Activated B cell treated with CpG ODN at 0.5 μM for 24 hours (primary cell): ENCODE data around the gene SYT11. TPM values are rescaled to one million over a fixed set of nuclear protein-coding genes. Genes with fewer than 3 reads are reported as not detected.
A peak's percentile ranks its signal among the peaks of the same experiment; 100 is the strongest.

Source experiments
- ATAC-seq: fragments of 200-7000 bp; cut with Tn5 transposase; one replicate; pipeline ENCODE4 v1.10.0; 2021; ENCODE audit warnings: low read depth, mild to moderate bottlenecking, moderate library complexity
- CTCF ChIA-PET: fragments of 350-600 bp; sonication (Branson Sonifier 250); formaldehyde crosslinking; loops from one replicate; lab custom pipeline; 2021; ENCODE audit warnings: antibody characterized with exemption; lab: Charles Lee
- POLR2A ChIA-PET: fragments of 350-600 bp; sonication (Branson Sonifier 250); formaldehyde crosslinking; loops from one replicate; lab custom pipeline; 2021; ENCODE audit warnings: antibody characterized with exemption; lab: Charles Lee
- DNase-seq: peaks from one replicate; pipeline ENCODE4 v3.0.0; 2022
- H3K27ac Mint-ChIP-seq: one replicate; pipeline ENCODE4 v1.8.0; 2020; ENCODE audit warnings: mixed read lengths
- H3K27me3 Mint-ChIP-seq: one replicate; pipeline ENCODE4 v1.8.0; 2021; ENCODE audit warnings: mixed read lengths
- H3K36me3 Mint-ChIP-seq: one replicate; pipeline ENCODE4 v1.8.0; 2021; ENCODE audit warnings: low read depth, mixed read lengths
- H3K4me1 Mint-ChIP-seq: one replicate; pipeline ENCODE4 v1.8.0; 2021; ENCODE audit warnings: mixed read lengths
- H3K4me3 Mint-ChIP-seq: one replicate; pipeline ENCODE4 v1.8.0; 2020; ENCODE audit warnings: mild to moderate bottlenecking, mixed read lengths
- H3K9me3 Mint-ChIP-seq: one replicate; pipeline ENCODE4 v1.8.0; 2020; ENCODE audit warnings: mixed read lengths
- CTCF ChIP-seq: fragments of 200-600 bp; IDR thresholded peaks from one replicate; pipeline ENCODE4 v1.8.0; 2022; ENCODE audit warnings: antibody characterized with exemption, mild to moderate bottlenecking
- intact Hi-C: fragments of 100-400 bp; cut with micrococcal nuclease; formaldehyde crosslinking; loops from one replicate; pipeline ENCODE4 v1.15.1; 2024
- total RNA-seq: library from RNA; stranded (reverse); gene quantifications from 2 replicates; pipeline ENCODE4 v1.2.3, GENCODE V29; 2022

SYT11 gene
- total RNA-seq, 1 donor from 2014 or later, result 3.7 TPM

GRCh38 chr1:155910621-155911121, 51.3 kb downstream of the SYT11 start:
- Mint-ChIP-seq H3K4me1 (peaks cover 22% of the 10 kb centered on the region), H3K4me3 (peak overlapping the region; percentile 99), H3K36me3 (peaks cover 80% of the 10 kb centered on the region), H3K27me3 (no peaks in the 10 kb centered on the region), H3K27ac (peak overlapping the region; percentile 97), H3K9me3 (no peaks in the 10 kb centered on the region)
- ChIA-PET CTCF (no interaction called here), POLR2A (interaction anchor here (0.5 to 1.2 kb wide), 4 partner anchors 67 to 165 kb away, joined by 3 to 7 read pairs (median 6); partner anchors contain the start of genes ARHGEF2 and UBQLN4)
- no peak for TF ChIP-seq CTCF
- no peak for DNase-seq
- peak; percentile 29 for ATAC-seq
- intact Hi-C loops, result loop anchor here (1.0 to 5.0 kb wide), 5 partner anchors 24 to 142 kb away; partner anchors contain the start of genes ARHGEF2, KHDC4, LAMTOR2 and SYT11

GRCh38 chr1:155911156-155912055, 52.0 kb downstream of the SYT11 start, which contains the start of gene RIT1:
Gene RIT1 (minus strand): TSS chr1:155911349. CDS start chr1:155910761, 588 bp downstream.
- H3K36me3 Mint-ChIP-seq, result peaks cover 82% of the 10 kb centered on the region
- CTCF ChIA-PET, result no interaction called here
- ATAC-seq (peak; percentile 97), DNase-seq (peak; percentile 74)
- intact Hi-C loops, result loop anchor here (1.0 to 5.0 kb wide), 5 partner anchors 23 to 141 kb away; partner anchors contain the start of genes ARHGEF2, KHDC4, LAMTOR2 and SYT11
- POLR2A ChIA-PET, result interaction anchor here (0.5 to 1.7 kb wide), 6 partner anchors 19 to 166 kb away, joined by 3 to 17 read pairs (median 6); partner anchors contain the start of genes ARHGEF2, KHDC4 and UBQLN4
- H3K9me3 Mint-ChIP-seq, result no peaks in the 10 kb centered on the region
- no peak for TF ChIP-seq CTCF
- H3K27ac Mint-ChIP-seq, result peak within 1 kb of the TSS; percentile 97
- H3K27me3 Mint-ChIP-seq, result no peaks in the 10 kb centered on the region
- peak within 1 kb of the TSS; percentile 99 for H3K4me3 Mint-ChIP-seq
- peaks cover 22% of the 10 kb centered on the region for H3K4me1 Mint-ChIP-seq

GRCh38 chr1:155912056-155912536, 52.7 kb downstream of the SYT11 start:
- H3K27me3 Mint-ChIP-seq, result no peaks in the 10 kb centered on the region
- TF ChIP-seq CTCF, result no peak
- intact Hi-C loops, result loop anchor here (5.0 kb wide), 1 partner anchor 140 kb away; the partner anchor contains the start of genes LAMTOR2 and UBQLN4
- peak overlapping the region; percentile 99 for H3K4me3 Mint-ChIP-seq
- ATAC-seq (no peak), DNase-seq (no peak)
- H3K36me3 Mint-ChIP-seq, result peaks cover 86% of the 10 kb centered on the region
- ChIA-PET CTCF (no interaction called here), POLR2A (interaction anchor here (0.6 to 1.7 kb wide), 3 partner anchors 19 to 527 kb away, joined by 3 to 17 read pairs (median 6); partner anchors contain the start of gene KHDC4)
- no peaks in the 10 kb centered on the region for H3K9me3 Mint-ChIP-seq
- peaks cover 22% of the 10 kb centered on the region for H3K4me1 Mint-ChIP-seq
- peak overlapping the region; percentile 97 for H3K27ac Mint-ChIP-seq

- H3K27ac Mint-ChIP-seq, result no peak overlapping the region
- CTCF ChIA-PET, result no interaction called here
These were observed 54.8 kb downstream of the SYT11 start for GRCh38 chr1:155913969-155914757.

More at GRCh38 chr1:155913969-155914757, 54.8 kb downstream of the SYT11 start:
- intact Hi-C loops, result loop anchor here (5.0 kb wide), 1 partner anchor 138 kb away; the partner anchor contains the start of genes LAMTOR2 and UBQLN4
- no peak for TF ChIP-seq CTCF
- Mint-ChIP-seq H3K4me1 (peaks cover 22% of the 10 kb centered on the region), H3K27me3 (no peaks in the 10 kb centered on the region), H3K36me3 (peaks cover 82% of the 10 kb centered on the region), H3K9me3 (no peaks in the 10 kb centered on the region), H3K4me3 (no peak overlapping the region)
- ATAC-seq, result no peak
- no peak for DNase-seq
- POLR2A ChIA-PET, result no interaction called here
